Fibroblast of lung (primary cell): ENCODE measurements around the gene KLK11. TPM values are rescaled to one million over a fixed set of nuclear protein-coding genes. Genes with fewer than 3 reads are reported as not detected.

Source experiments
- DNase-seq, 2 donors: peaks; one replicate each; pipeline versions ENCODE4 v3.0.0 to v3.0.0-alpha.2; 2010; ENCODE audit warnings: low read depth in 2 of 2
- H2AFZ ChIP-seq: 2 replicates; pipeline ENCODE4 v1.5.1; 2012; ENCODE audit warnings: low read length, control low read depth, inconsistent platforms
- H3K27ac ChIP-seq: 2 replicates; pipeline ENCODE4 v1.5.1; 2011; ENCODE audit warnings: low read length, control low read depth; ENCODE audit not compliant: insufficient read depth
- H3K27me3 ChIP-seq: 2 replicates; pipeline ENCODE4 v1.5.1; 2011; ENCODE audit warnings: mild to moderate bottlenecking, low read length; ENCODE audit not compliant: control insufficient read depth, insufficient read depth
- H3K36me3 ChIP-seq: 2 replicates; pipeline ENCODE4 v1.5.1; 2011; ENCODE audit warnings: low read length; ENCODE audit not compliant: control insufficient read depth, insufficient read depth
- H3K4me1 ChIP-seq: 2 replicates; pipeline ENCODE4 v1.5.1; 2011; ENCODE audit warnings: low read length; ENCODE audit not compliant: control insufficient read depth, insufficient read depth; ENCODE audit errors: extremely low read depth
- H3K4me2 ChIP-seq: 2 replicates; pipeline ENCODE4 v1.5.1; 2011; ENCODE audit warnings: low read length, control low read depth; ENCODE audit not compliant: insufficient read depth; ENCODE audit errors: extremely low read depth
- H3K4me3 ChIP-seq, 4 experiments: fragments of 200-600 bp in 1 of 4; sonication (generic) in 1 of 4; replicated peaks in 1 of 4; 2 replicates each; pipeline ENCODE4 v1.5.1; 2011 to 2016; ENCODE audit warnings: low read length in 4 of 4, low read depth in 3 of 4, mild to moderate bottlenecking in 3 of 4, control low read depth in 2 of 4, inconsistent platforms in 1 of 4, mixed read lengths in 1 of 4; ENCODE audit not compliant: insufficient read depth in 1 of 4; ENCODE audit errors: control extremely low read depth in 1 of 4
- H3K79me2 ChIP-seq: 2 replicates; pipeline ENCODE4 v1.5.1; 2012; ENCODE audit warnings: mild to moderate bottlenecking, low read length, inconsistent platforms; ENCODE audit not compliant: control insufficient read depth, insufficient read depth
- H3K9ac ChIP-seq: 2 replicates; pipeline ENCODE4 v1.5.1; 2011; ENCODE audit warnings: mild to moderate bottlenecking, low read length, control low read depth; ENCODE audit not compliant: insufficient read depth
- H3K9me3 ChIP-seq: 2 replicates; pipeline ENCODE4 v1.5.1; 2012; ENCODE audit warnings: low read depth, low read length; ENCODE audit not compliant: control insufficient read depth, insufficient read depth
- H4K20me1 ChIP-seq: 2 replicates; pipeline ENCODE4 v1.5.1; 2011; ENCODE audit warnings: low read length; ENCODE audit not compliant: control insufficient read depth, insufficient read depth; ENCODE audit errors: extremely low read depth
- EZH2 ChIP-seq: IDR thresholded peaks from 2 replicates; pipeline ENCODE4 v1.5.1; 2012; ENCODE audit warnings: low read length, control low read depth, mild to moderate bottlenecking; ENCODE audit errors: missing control alignments
- polyA plus RNA-seq, 2 donors: library from polyadenylated mRNA; depleted of rRNA in 1 of 2; stranded (reverse) in 1 of 2; unstranded in 1 of 2; fragments of >200 nt; gene quantifications; 2 replicates each; pipeline ENCODE4 v1.2.1, GENCODE V29; 2011 to 2012; ENCODE audit warnings: missing spikeins in 1 of 2
- total RNA-seq: library from RNA; depleted of rRNA; stranded (reverse); fragments of >200 nt; gene quantifications from 2 replicates; pipeline ENCODE4 v1.2.1, GENCODE V29; 2014
- TF ChIP-seq, protein P1 (sequence below), 2 donors: IDR thresholded peaks in 1 of 2; conservative IDR thresholded peaks in 1 of 2; 1 replicate in 1 of 2; 2 replicates in 1 of 2; pipeline ENCODE4 v1.5.1; 2011 to 2012; ENCODE audit warnings: low read length in 2 of 2, control low read depth in 1 of 2, inconsistent platforms in 1 of 2, low read depth in 1 of 2, mild to moderate bottlenecking in 1 of 2

KLK11 gene
- total and polyA plus RNA-seq, 2 donors (not counting 1 experiment from before 2014, with no cell fraction given) = not detected

DNA sequence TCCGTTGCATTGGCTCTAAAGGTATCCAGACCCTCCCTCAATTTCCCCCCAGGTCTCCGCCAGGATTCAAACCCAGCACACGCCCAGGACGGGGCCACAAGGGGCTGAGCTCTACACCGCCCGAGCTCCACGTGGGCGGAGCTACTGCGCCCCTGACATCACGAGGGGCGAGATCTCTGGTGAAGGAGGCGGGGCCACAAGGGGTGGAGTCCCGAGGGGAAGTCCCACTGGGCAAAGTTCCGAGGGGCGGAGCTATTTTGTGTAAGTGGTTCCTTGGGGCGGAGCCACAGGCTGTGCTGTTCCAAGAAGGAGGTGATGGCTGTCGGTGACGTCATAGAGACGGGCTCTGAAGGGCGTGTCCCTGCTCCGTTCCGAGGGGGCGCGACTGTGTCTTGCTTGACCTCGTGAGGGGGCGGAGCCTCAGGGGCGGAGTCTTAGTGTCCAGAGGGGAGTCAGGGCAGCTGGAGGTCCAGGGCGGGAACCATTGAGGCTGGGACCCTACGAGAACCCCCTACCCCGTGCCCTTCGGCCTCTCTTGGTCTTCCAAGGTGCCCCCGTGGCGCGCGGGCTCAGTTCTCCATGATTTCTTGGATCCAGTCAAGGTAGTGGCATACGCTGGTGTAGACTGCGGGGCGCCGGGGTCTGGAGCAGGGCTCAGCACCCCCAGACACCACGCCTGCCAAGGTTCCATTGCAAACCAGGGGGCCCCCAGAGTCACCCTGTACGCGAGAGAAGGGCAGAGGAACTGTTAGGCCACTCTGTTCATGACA is 23.7 kb downstream of the KLK11 start:
- H3K9ac ChIP-seq = no peak overlapping the region
- no peaks in the 10 kb centered on the region for H4K20me1 ChIP-seq
- no peak overlapping the region for H3K4me3 ChIP-seq
- no peak overlapping the region for H3K4me2 ChIP-seq
- DNase-seq = no peak
- no peaks in the 10 kb centered on the region for H3K36me3 ChIP-seq
- no peaks in the 10 kb centered on the region for H3K27me3 ChIP-seq
- H3K79me2 ChIP-seq = no peaks in the 10 kb centered on the region
- H3K9me3 ChIP-seq = no peaks in the 10 kb centered on the region
- no peaks in the 10 kb centered on the region for H3K4me1 ChIP-seq
- no peak overlapping the region for H3K27ac ChIP-seq
- no peak for TF ChIP-seq EZH2
- TF ChIP-seq, protein P1, sequence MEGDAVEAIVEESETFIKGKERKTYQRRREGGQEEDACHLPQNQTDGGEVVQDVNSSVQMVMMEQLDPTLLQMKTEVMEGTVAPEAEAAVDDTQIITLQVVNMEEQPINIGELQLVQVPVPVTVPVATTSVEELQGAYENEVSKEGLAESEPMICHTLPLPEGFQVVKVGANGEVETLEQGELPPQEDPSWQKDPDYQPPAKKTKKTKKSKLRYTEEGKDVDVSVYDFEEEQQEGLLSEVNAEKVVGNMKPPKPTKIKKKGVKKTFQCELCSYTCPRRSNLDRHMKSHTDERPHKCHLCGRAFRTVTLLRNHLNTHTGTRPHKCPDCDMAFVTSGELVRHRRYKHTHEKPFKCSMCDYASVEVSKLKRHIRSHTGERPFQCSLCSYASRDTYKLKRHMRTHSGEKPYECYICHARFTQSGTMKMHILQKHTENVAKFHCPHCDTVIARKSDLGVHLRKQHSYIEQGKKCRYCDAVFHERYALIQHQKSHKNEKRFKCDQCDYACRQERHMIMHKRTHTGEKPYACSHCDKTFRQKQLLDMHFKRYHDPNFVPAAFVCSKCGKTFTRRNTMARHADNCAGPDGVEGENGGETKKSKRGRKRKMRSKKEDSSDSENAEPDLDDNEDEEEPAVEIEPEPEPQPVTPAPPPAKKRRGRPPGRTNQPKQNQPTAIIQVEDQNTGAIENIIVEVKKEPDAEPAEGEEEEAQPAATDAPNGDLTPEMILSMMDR (conservative IDR thresholded peaks at IDR 0.05 in 1 of 2, IDR thresholded peaks at IDR 0.05 in 1 of 2; ENCODE audit: low read depth in 1 of 2, low read length in 2 of 2) = no peak
- H2AFZ ChIP-seq = no peak overlapping the region

DNA sequence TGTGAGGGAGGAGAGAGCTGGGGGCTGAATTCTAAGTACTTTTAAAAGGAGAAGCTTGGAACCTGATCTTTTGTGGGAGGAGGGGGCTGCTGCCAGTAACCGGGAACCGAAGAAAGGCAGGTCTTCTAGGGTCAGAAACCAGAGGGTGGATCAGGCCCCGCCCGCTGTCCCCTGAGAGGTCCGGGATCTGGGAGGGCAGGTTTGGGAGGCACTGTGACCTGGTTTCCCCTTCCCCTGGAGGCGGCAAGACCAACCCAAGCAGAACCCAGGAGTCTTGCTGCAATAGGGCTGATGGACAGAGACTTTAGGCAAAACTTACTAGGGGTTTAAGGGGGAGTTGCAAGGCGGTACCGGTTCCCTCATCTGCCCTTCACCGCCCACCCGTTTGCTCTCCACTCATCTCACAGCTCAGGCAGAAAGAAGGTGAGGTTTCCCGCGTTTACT is 24.3 kb downstream of the KLK11 start:
- no peak overlapping the region for H3K9ac ChIP-seq
- no peak overlapping the region for H3K27ac ChIP-seq
- no peaks in the 10 kb centered on the region for H4K20me1 ChIP-seq
- H3K27me3 ChIP-seq = no peaks in the 10 kb centered on the region
- no peak overlapping the region for H3K4me3 ChIP-seq
- H3K79me2 ChIP-seq = no peaks in the 10 kb centered on the region
- H2AFZ ChIP-seq = no peak overlapping the region
- H3K4me1 ChIP-seq = no peaks in the 10 kb centered on the region
- no peak for DNase-seq
- TF ChIP-seq EZH2 = no peak
- TF ChIP-seq, protein P1 (conservative IDR thresholded peaks at IDR 0.05 in 1 of 2, IDR thresholded peaks at IDR 0.05 in 1 of 2; ENCODE audit: low read depth in 1 of 2, low read length in 2 of 2) = no peak
- no peaks in the 10 kb centered on the region for H3K36me3 ChIP-seq
- H3K9me3 ChIP-seq = no peaks in the 10 kb centered on the region
- no peak overlapping the region for H3K4me2 ChIP-seq

DNA sequence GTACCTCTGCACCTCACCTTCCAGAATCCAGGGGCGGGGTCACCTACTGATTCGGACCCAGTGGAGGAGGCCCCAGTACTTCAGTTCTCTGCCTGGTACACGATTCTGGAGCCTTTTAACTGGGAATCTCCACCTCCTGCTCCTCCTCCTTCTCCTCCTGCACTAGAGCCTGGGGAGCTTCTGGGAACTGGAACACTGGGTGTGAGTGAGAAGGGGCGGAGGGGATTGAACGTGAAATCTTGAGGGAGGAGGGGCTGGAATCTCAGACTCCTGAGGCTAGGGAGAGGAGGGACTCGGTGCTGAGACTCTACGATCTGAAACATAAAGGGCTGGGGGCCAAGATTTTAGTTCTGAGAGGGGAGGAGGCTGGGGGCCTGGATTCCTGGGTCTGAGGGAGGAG is 24.9 kb downstream of the KLK11 start, which contains the start of gene KLK8:
TSS of gene KLK8 (minus strand) at position 90 of the 400 bp plus-strand sequence. CDS start 437 bp downstream, outside the sequence.
- Histone ChIP-seq H3K27ac (no peak within 1 kb of the TSS), H3K27me3 (no peaks in the 10 kb centered on the region), H3K36me3 (no peaks in the 10 kb centered on the region), H2AFZ (no peak within 1 kb of the TSS), H3K4me1 (no peaks in the 10 kb centered on the region), H4K20me1 (no peaks in the 10 kb centered on the region), H3K9me3 (no peaks in the 10 kb centered on the region), H3K9ac (no peak within 1 kb of the TSS), H3K4me2 (no peak within 1 kb of the TSS), H3K79me2 (no peaks in the 10 kb centered on the region), H3K4me3 (no peak within 1 kb of the TSS)
- TF ChIP-seq EZH2 = no peak
- no peak for DNase-seq
